ENCODE results near the gene TLE3.

Gene TLE3

DNA sequence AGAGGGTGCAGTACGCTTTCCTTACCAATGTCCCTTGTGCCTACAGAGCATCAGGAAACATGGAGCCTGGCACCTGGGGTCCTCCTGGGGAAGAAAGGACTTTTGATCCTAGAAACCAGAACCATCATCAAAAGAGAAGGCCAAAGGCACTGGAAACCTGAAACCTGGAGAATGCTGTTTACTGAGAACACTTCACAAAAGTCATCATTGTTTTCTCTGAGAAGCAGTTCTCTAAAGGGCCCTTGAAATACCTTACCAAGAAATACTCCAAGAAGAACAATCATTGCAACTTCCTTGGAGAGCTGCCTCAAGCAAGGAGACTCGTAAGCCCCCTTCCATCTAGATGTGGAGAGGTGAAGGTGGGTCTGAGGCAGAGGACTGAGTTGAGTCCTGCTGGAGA, 66.0 kb downstream of the TLE3 start:
- FAIRE-seq (no peak), DNase-seq (ENCODE audit: insufficient read length, low spot score) (no peak)
- no peak for TF ChIP-seq POLR2A (IDR thresholded peaks at IDR 0.05; ENCODE audit: low read depth, low read length)

GRCh38 chr15:70031261-70031660, 66.5 kb downstream of the TLE3 start:
- no peak for TF ChIP-seq POLR2A (IDR thresholded peaks at IDR 0.05; ENCODE audit: low read depth, low read length)
- FAIRE-seq (no peak), DNase-seq (ENCODE audit: insufficient read length, low spot score) (no peak)

- DNase-seq (ENCODE audit: insufficient read length, low spot score), result no peak
- no peak for FAIRE-seq
- no peak for TF ChIP-seq POLR2A (IDR thresholded peaks at IDR 0.05; ENCODE audit: low read depth, low read length)
These were observed 66.9 kb downstream of the TLE3 start for GRCh38 chr15:70030851-70031250.

DNA sequence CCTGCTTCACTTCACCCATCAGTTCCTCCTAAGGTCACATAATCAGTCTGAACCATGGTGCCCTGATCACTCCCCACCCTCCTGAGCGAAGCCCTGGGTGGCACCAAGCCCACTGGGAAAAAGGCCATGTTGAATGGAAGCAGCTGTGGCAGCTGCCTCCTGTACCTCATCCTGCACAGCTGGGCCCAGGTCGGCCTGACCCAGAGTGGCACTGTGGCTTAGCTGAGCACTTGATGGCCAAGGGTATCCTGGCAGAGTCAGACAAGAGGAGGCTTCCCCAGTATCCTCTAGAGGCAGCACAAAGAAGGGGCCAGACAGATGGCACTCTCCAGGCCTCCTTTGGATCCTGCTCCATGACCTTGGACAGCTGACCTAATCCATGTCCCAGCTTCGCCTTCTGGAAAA, 68.4 kb downstream of the TLE3 start:
- DNase-seq (ENCODE audit: insufficient read length, low spot score) (no peak), FAIRE-seq (no peak)
- no peak for TF ChIP-seq POLR2A (IDR thresholded peaks at IDR 0.05; ENCODE audit: low read depth, low read length)

DNA sequence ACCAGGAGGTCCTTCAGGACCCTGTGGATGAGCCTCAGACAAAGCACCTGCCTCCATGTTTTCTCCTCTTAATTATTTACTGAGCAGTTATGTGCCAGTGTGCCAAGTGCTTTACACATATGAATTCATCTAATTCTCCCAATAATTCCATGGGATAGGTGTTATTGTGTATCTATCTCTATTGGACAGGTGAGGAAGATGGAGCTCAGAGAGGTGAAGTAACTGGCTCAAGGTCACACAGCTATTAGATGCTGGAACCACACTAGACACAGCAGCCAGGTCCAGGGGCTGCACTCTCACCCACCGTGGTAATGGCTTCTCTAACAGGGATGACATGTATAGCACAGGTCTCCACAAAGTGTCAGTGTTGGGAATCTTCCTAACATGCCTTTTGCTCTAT, 70.2 kb downstream of the TLE3 start:
- no peak for FAIRE-seq
- no peak for DNase-seq (ENCODE audit: insufficient read length, low spot score)
- TF ChIP-seq POLR2A (IDR thresholded peaks at IDR 0.05; ENCODE audit: low read depth, low read length), result no peak

DNA sequence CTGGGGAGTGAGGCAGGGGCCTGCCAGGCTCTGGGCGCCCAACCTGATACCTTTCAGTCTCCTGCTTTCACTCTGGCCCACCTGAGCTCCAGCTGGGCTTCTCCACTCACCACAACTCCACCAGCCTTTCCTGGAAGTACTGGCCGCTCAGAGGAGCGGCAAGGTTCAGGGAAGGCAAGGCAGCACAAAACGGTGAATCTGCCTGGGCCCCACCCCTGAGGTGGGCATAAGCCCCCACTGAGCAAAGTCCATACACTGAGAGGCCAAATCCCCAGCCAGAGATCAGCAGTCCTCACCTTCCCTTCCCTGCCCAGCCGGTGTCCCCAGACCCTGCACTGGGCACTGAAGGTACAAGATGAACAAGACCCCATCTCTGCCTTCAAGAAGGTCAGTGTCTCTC, 70.7 kb downstream of the TLE3 start:
- FAIRE-seq (no peak), DNase-seq (ENCODE audit: insufficient read length, low spot score) (no peak)
- no peak for TF ChIP-seq POLR2A (IDR thresholded peaks at IDR 0.05; ENCODE audit: low read depth, low read length)

- FAIRE-seq, result no peak
- no peak for TF ChIP-seq POLR2A (IDR thresholded peaks at IDR 0.05; ENCODE audit: low read depth, low read length)
- DNase-seq (ENCODE audit: insufficient read length, low spot score), result no peak
These were observed 72.1 kb downstream of the TLE3 start for GRCh38 chr15:70025413-70026296.

- TF ChIP-seq POLR2A (IDR thresholded peaks at IDR 0.05; ENCODE audit: low read depth, low read length), result no peak
- DNase-seq (ENCODE audit: insufficient read length, low spot score), result no peak
- no peak for FAIRE-seq
These were observed 73.2 kb downstream of the TLE3 start for GRCh38 chr15:70024521-70024920.

GRCh38 chr15:70023769-70024491, 73.8 kb downstream of the TLE3 start:
- TF ChIP-seq POLR2A (IDR thresholded peaks at IDR 0.05; ENCODE audit: low read depth, low read length), result no peak
- FAIRE-seq, result no peak
- no peak for DNase-seq (ENCODE audit: insufficient read length, low spot score)

GRCh38 chr15:70023064-70023768, 74.5 kb downstream of the TLE3 start:
- DNase-seq (ENCODE audit: insufficient read length, low spot score) (peak; percentile 41), FAIRE-seq (no peak)
- no peak for TF ChIP-seq POLR2A (IDR thresholded peaks at IDR 0.05; ENCODE audit: low read depth, low read length)

GRCh38 chr15:70020229-70020628, 77.5 kb downstream of the TLE3 start:
- no peak for TF ChIP-seq POLR2A (IDR thresholded peaks at IDR 0.05; ENCODE audit: low read depth, low read length)
- FAIRE-seq, result no peak
- no peak for DNase-seq (ENCODE audit: insufficient read length, low spot score)

- FAIRE-seq (no peak), DNase-seq (ENCODE audit: insufficient read length, low spot score) (no peak)
- no peak for TF ChIP-seq POLR2A (IDR thresholded peaks at IDR 0.05; ENCODE audit: low read depth, low read length)
These were observed 78.8 kb downstream of the TLE3 start for GRCh38 chr15:70018646-70019600.

GRCh38 chr15:70017801-70018200, 79.9 kb downstream of the TLE3 start:
- TF ChIP-seq POLR2A (IDR thresholded peaks at IDR 0.05; ENCODE audit: low read depth, low read length), result no peak
- no peak for FAIRE-seq
- DNase-seq (ENCODE audit: insufficient read length, low spot score), result no peak

Measured in H54 (cell line).